ENCODE data around the gene UBE2R2.
A peak's percentile ranks its signal among the peaks of the same experiment; 100 is the strongest.
"Not testable (repeated sequence)": the region's sequence is repeated elsewhere in the genome, so short reads cannot be mapped to it uniquely, and the experiment has no call there.

The UBE2R2 gene

GRCh38 chr9:33946779-33947535 is 130.0 kb downstream of the UBE2R2 start:
- ChIA-PET POLR2A (interaction anchor here (0.7 kb wide), 1 partner anchor 126 kb away, joined by 3 read pairs; no protein-coding TSS in a partner anchor), CTCF (interaction anchor here (0.5 to 1.6 kb wide), 2 partner anchors 12 to 133 kb away, joined by 3 read pairs; no protein-coding TSS in a partner anchor)
- H3K4me3 ChIP-seq (ENCODE audit: low read depth, low read length) = no peak overlapping the region
- peak; percentile 95 for DNase-seq (ENCODE audit: low read depth, low spot score)
- TF ChIP-seq, protein P1, sequence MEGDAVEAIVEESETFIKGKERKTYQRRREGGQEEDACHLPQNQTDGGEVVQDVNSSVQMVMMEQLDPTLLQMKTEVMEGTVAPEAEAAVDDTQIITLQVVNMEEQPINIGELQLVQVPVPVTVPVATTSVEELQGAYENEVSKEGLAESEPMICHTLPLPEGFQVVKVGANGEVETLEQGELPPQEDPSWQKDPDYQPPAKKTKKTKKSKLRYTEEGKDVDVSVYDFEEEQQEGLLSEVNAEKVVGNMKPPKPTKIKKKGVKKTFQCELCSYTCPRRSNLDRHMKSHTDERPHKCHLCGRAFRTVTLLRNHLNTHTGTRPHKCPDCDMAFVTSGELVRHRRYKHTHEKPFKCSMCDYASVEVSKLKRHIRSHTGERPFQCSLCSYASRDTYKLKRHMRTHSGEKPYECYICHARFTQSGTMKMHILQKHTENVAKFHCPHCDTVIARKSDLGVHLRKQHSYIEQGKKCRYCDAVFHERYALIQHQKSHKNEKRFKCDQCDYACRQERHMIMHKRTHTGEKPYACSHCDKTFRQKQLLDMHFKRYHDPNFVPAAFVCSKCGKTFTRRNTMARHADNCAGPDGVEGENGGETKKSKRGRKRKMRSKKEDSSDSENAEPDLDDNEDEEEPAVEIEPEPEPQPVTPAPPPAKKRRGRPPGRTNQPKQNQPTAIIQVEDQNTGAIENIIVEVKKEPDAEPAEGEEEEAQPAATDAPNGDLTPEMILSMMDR (IDR thresholded peaks at IDR 0.05; ENCODE audit: insufficient read depth, low read length, missing control alignments) = no peak

- no peak overlapping the region for H3K4me3 ChIP-seq (ENCODE audit: low read depth, low read length)
- POLR2A ChIA-PET = no interaction called here
- TF ChIP-seq, protein P1 (IDR thresholded peaks at IDR 0.05; ENCODE audit: insufficient read depth, low read length, missing control alignments) = no peak
- CTCF ChIA-PET = interaction anchor here (1.1 kb wide), 1 partner anchor 124 kb away, joined by 3 read pairs; no protein-coding TSS in a partner anchor
- no peak for DNase-seq (ENCODE audit: low read depth, low spot score)
These were observed 133.4 kb downstream of the UBE2R2 start for GRCh38 chr9:33950371-33950770.

DNA sequence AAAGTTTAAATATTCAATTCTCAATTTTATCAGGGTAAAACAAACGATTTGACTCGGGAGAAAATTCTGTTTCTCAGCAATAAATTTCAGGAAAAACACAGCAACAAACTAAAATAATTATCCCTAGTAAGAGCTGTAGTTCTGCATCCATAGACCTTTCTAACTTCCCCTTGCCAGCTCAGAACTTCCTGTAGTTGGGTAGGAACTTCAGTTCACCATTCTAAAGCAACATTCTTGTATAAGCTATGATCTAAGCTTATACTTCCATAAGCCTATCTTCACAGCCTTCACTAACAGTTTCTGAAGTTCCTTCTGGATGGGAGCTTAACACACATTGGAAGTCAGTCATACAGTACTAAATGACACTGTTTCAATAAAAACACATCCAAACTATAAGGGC is 135.1 kb downstream of the UBE2R2 start:
- no peak overlapping the region for H3K4me3 ChIP-seq (ENCODE audit: low read depth, low read length)
- DNase-seq (ENCODE audit: low read depth, low spot score) = no peak
- TF ChIP-seq, protein P1 (IDR thresholded peaks at IDR 0.05; ENCODE audit: insufficient read depth, low read length, missing control alignments) = no peak
- POLR2A ChIA-PET = no interaction called here
- CTCF ChIA-PET = interaction anchor here (0.9 to 1.3 kb wide), 3 partner anchors 9 to 138 kb away, joined by 4 to 9 read pairs (median 5); no protein-coding TSS in a partner anchor

DNA sequence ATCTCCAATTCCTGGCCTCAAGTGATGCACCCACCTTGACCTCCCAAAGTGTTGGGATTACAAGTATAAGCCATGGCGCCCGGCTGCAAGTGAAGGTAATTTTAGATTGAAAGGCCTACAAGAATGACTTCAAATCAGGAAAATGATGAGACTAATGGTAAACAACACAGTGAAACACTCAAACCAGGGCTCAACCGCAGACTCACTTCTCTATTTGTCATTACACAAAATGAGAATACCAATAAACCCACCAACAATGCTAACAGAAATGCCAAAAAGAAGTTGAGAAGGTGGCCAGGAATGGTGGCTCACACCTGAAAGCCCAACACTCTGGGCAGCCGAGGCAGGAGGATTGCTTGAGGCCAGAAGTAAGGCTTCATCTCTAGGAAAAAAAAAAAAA is 139.6 kb downstream of the UBE2R2 start:
- TF ChIP-seq, protein P1 (IDR thresholded peaks at IDR 0.05; ENCODE audit: insufficient read depth, low read length, missing control alignments) = no peak
- CTCF ChIA-PET = interaction anchor here (0.6 to 0.7 kb wide), 2 partner anchors 9 to 56 kb away, joined by 3 read pairs; no protein-coding TSS in a partner anchor
- H3K4me3 ChIP-seq (ENCODE audit: low read depth, low read length) = no peak overlapping the region
- DNase-seq (ENCODE audit: low read depth, low spot score) = no peak
- POLR2A ChIA-PET = no interaction called here

DNA sequence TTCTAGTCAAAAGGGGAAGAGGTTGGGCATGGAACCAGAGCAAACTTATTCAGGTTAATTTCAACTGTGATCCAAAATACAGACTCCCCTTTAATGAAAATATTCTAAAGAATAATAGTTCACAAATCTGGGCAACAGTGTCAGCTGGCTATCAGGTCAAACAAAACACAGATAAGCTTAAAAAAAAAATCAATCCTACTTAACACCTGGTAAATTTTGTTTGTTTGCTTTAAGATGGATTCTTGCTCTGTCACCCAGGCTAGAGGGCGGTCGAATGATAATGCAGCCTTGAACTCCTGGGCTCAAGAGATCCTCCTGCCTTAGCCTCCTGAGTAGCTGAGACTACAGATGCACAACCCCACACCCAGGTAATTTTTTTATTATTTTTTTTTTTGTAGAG is 142.8 kb downstream of the UBE2R2 start:
- POLR2A ChIA-PET = no interaction called here
- TF ChIP-seq, protein P1 (IDR thresholded peaks at IDR 0.05; ENCODE audit: insufficient read depth, low read length, missing control alignments) = no peak
- no peak for DNase-seq (ENCODE audit: low read depth, low spot score)
- CTCF ChIA-PET = interaction anchor here (1.3 kb wide), 1 partner anchor 10 kb away, joined by 3 read pairs; no protein-coding TSS in a partner anchor
- H3K4me3 ChIP-seq (ENCODE audit: low read depth, low read length) = no peak overlapping the region

GRCh38 chr9:33962468-33962867 is 145.5 kb downstream of the UBE2R2 start:
- CTCF ChIA-PET = interaction anchor here (1.1 to 1.6 kb wide), 3 partner anchors 8 to 149 kb away, joined by 3 to 4 read pairs (median 3); no protein-coding TSS in a partner anchor
- H3K4me3 ChIP-seq (ENCODE audit: low read depth, low read length); DNase-seq (ENCODE audit: low read depth, low spot score); POLR2A ChIA-PET: not testable (repeated sequence)
